ENCODE results near the gene WFIKKN2. TPM values are rescaled to one million over a fixed set of nuclear protein-coding genes. Genes with fewer than 3 reads are reported as not detected.
A peak's percentile ranks its signal among the peaks of the same experiment; 100 is the strongest.

Gene WFIKKN2
- total and polyA plus RNA-seq, 2 of the 8 experiments (the other 6 are each of a cell fraction or from before 2014, with no cell fraction given), result 0.07 to 0.30 TPM

- H2AFZ ChIP-seq (ENCODE audit: low read length), result no peak overlapping the region; the same call in 1 of the 2 replicates
- CTCF ChIA-PET (ENCODE audit: partially characterized antibody), result interaction anchor here (0.7 to 11.5 kb wide), 13 partner anchors 12 to 147 kb away, joined by 3 to 130 read pairs (median 4); no protein-coding TSS in a partner anchor
- WGBS, 2 experiments (ENCODE audit: extremely low coverage in 1 of 2, insufficient coverage in 1 of 2, insufficient read length in 1 of 2, insufficient replicate concordance in 2 of 2, low coverage in 1 of 2, low lambda C conversion rate in 2 of 2, missing lambda C conversion rate in 1 of 2), result 90% methylated on average over 12 of the region's 12 CpGs; no CpG with 5 or more reads in 1 of the 2 experiments
- TF ChIP-seq RNF2 (IDR thresholded peaks at IDR 0.05; ENCODE audit: borderline replicate concordance, low read depth, low read length, missing control alignments, poor library complexity, severe bottlenecking) (no peak), TEAD4 (IDR thresholded peaks at IDR 0.05; ENCODE audit: low read depth, low read length) (no peak), SIN3A (conservative IDR thresholded peaks at IDR 0.05 in 1 of 2, IDR thresholded peaks at IDR 0.05 in 1 of 2; ENCODE audit: low read depth in 1 of 2, low read length in 2 of 2) (no peak), TAF1 (IDR thresholded peaks at IDR 0.05; ENCODE audit: low read depth, low read length) (no peak), NANOG (IDR thresholded peaks at IDR 0.05; ENCODE audit: insufficient read depth, low read depth, low read length, poor library complexity, severe bottlenecking) (no peak), JUN (IDR thresholded peaks at IDR 0.05; ENCODE audit: low read depth, low read length) (no peak), JUND (IDR thresholded peaks at IDR 0.05; ENCODE audit: low read length) (no peak), SP1 (IDR thresholded peaks at IDR 0.05; ENCODE audit: low read depth, low read length) (no peak), TCF12 (IDR thresholded peaks at IDR 0.05; ENCODE audit: low read depth, low read length) (no peak), SIX5 (IDR thresholded peaks at IDR 0.05; ENCODE audit: low read depth, low read length) (no peak), MAX (IDR thresholded peaks at IDR 0.05) (no peak)
These were observed 32.5 kb upstream of the WFIKKN2 start for GRCh38 chr17:50802609-50803571.

More at GRCh38 chr17:50802609-50803571, 32.5 kb upstream of the WFIKKN2 start:
- no peak for DNase-seq (ENCODE audit: low read depth in 1 of 2, low spot score in 2 of 2)
- Histone ChIP-seq H4K5ac (ENCODE audit: insufficient read length, low read depth, low read length) (no peak overlapping the region), H4K20me1 (replicated peaks in 1 of 2; ENCODE audit: control insufficient read depth in 1 of 2, insufficient read depth in 2 of 2, low read length in 2 of 2) (no peaks in the 10 kb centered on the region), H3K4me2 (ENCODE audit: insufficient read depth in 1 of 2, low read depth in 2 of 2, low read length in 2 of 2) (no peak overlapping the region), H4K91ac (replicated peaks; ENCODE audit: insufficient read length, low read length) (no peak overlapping the region), H3K79me2 (ENCODE audit: control insufficient read depth in 1 of 2, insufficient read depth in 2 of 2, low read length in 2 of 2) (no peaks in the 10 kb centered on the region), H3K36me3 (ENCODE audit: control insufficient read depth in 2 of 4, insufficient read depth in 4 of 4, low read length in 3 of 4) (no peaks in the 10 kb centered on the region), H3K9ac (replicated peaks in 1 of 4; ENCODE audit: extremely low read depth in 1 of 4, low read depth in 3 of 4, low read length in 3 of 4) (no peak overlapping the region; a peak in 1 of 7 replicates), H3K9me3 (ENCODE audit: insufficient read depth in 2 of 2, low read depth in 1 of 2, low read length in 1 of 2) (no peaks in the 10 kb centered on the region), H2BK15ac (ENCODE audit: low read length) (no peak overlapping the region), H3K14ac (ENCODE audit: insufficient read length) (no peak overlapping the region), H2BK20ac (ENCODE audit: low read length) (no peak overlapping the region), H3K27me3 (replicated peaks in 1 of 4; ENCODE audit: control insufficient read depth in 3 of 4, extremely low read depth in 1 of 4, insufficient read depth in 3 of 4, low read length in 3 of 4) (no peaks in the 10 kb centered on the region), H2AK5ac (ENCODE audit: low read depth, low read length) (no peak overlapping the region), H3K23ac (ENCODE audit: insufficient read length) (no peak overlapping the region), H3K79me1 (ENCODE audit: low read depth, low read length) (no peaks in the 10 kb centered on the region), H3K27ac (ENCODE audit: low read depth, low read length) (no peak overlapping the region), H3K56ac (replicated peaks; ENCODE audit: insufficient read length, low read depth, low read length) (no peak overlapping the region), H3K23me2 (ENCODE audit: low read depth, low read length) (no peaks in the 10 kb centered on the region), H4K8ac (ENCODE audit: extremely low read depth, insufficient read depth, low read length) (no peak overlapping the region; the same call in 1 of the 2 replicates), H3K4ac (replicated peaks; ENCODE audit: insufficient read length, low read depth, low read length) (no peak overlapping the region), H2BK120ac (replicated peaks; ENCODE audit: low read depth, low read length) (no peak overlapping the region), H2BK5ac (ENCODE audit: low read depth, low read length) (0 out of 2 replicates have a peak overlapping the region, but pooled peaks have one; percentile 8), H3K4me1 (replicated peaks in 1 of 4; ENCODE audit: control insufficient read depth in 3 of 4, insufficient read depth in 4 of 4, low read length in 3 of 4) (peaks cover 0 to 5% (median 1%) of the 10 kb centered on the region in 4 experiments; a peak in 4 of 7 replicates), H3K18ac (ENCODE audit: extremely low read depth, low read length) (no peak overlapping the region), H3K4me3 (ENCODE audit: extremely low read depth in 1 of 4, insufficient read depth in 2 of 4, low read depth in 3 of 4, low read length in 4 of 4) (no peak overlapping the region), H2BK12ac (ENCODE audit: low read depth, low read length) (no peak overlapping the region)
- no peak for FAIRE-seq
- POLR2A ChIA-PET (ENCODE audit: partially characterized antibody), result interaction anchor here (1.0 to 1.3 kb wide), 2 partner anchors 10 to 12 kb away, joined by 3 to 4 read pairs; no protein-coding TSS in a partner anchor

Data from H1 (cell line).